IMR-90 (cell line): ENCODE results near the gene PTEN. TPM values are rescaled to one million over a fixed set of nuclear protein-coding genes. Genes with fewer than 3 reads are reported as not detected.

Experiments used
- ATAC-seq: fragments of 200-7000 bp; cut with Tn5 transposase; 2 replicates; pipeline ENCODE4 v1.9.1; 2020; ENCODE audit warnings: low read depth, mild to moderate bottlenecking, moderate library complexity
- BruUV-seq: library from RNA; stranded (reverse); fragments of 400-500 nt; replicated peaks from 2 replicates; lab custom pipeline; 2021; lab: Mats Ljungman, UMichigan
- CTCF ChIA-PET: fragments of 300-600 bp; formaldehyde crosslinking; extraction: SDS; loops from one replicate; lab custom pipeline; 2021; ENCODE audit warnings: antibody characterized with exemption; lab: Yijun Ruan, JAX
- POLR2A ChIA-PET: fragments of 300-600 bp; sonication (Branson Sonifier 250); formaldehyde crosslinking; loops from one replicate; lab custom pipeline; 2022; ENCODE audit warnings: antibody characterized with exemption; ENCODE audit not compliant: unreplicated experiment; lab: Charles Lee
- DNase-seq: peaks from one replicate; pipeline ENCODE4 v3.0.0; 2013
- H2AFZ ChIP-seq: replicated peaks from 2 replicates; pipeline ENCODE3; 2013; ENCODE audit warnings: low read length, mild to moderate bottlenecking; ENCODE audit not compliant: poor library complexity
- H2AK5ac ChIP-seq: 2 replicates; pipeline ENCODE4 v1.6.1; 2013; ENCODE audit warnings: low read depth, low read length, inconsistent platforms
- H2AK9ac ChIP-seq: replicated peaks from 2 replicates; pipeline ENCODE3; 2013; ENCODE audit warnings: mild to moderate bottlenecking, low read depth, low read length, moderate library complexity; ENCODE audit not compliant: poor library complexity
- H2BK120ac ChIP-seq: 2 replicates; pipeline ENCODE4 v1.6.1; 2013; ENCODE audit warnings: low read depth, low read length, inconsistent platforms
- H2BK15ac ChIP-seq: 3 replicates; pipeline ENCODE4 v1.6.1; 2013; ENCODE audit warnings: low read depth, low read length, inconsistent platforms
- H2BK20ac ChIP-seq: 2 replicates; pipeline ENCODE4 v1.6.1; 2013; ENCODE audit warnings: low read depth, mild to moderate bottlenecking, inconsistent platforms, low read length, moderate library complexity
- H2BK5ac ChIP-seq: 2 replicates; pipeline ENCODE4 v1.6.1; 2013; ENCODE audit warnings: mild to moderate bottlenecking, low read depth, low read length, inconsistent platforms; ENCODE audit not compliant: poor library complexity, severe bottlenecking
- H3K14ac ChIP-seq: replicated peaks from 2 replicates; pipeline ENCODE4 v1.6.1; 2013; ENCODE audit warnings: low read depth, low read length, inconsistent platforms
- H3K18ac ChIP-seq: 2 replicates; pipeline ENCODE4 v1.6.1; 2013; ENCODE audit warnings: low read depth, low read length, control low read depth
- H3K23ac ChIP-seq: 2 replicates; pipeline ENCODE4 v1.6.1; 2013; ENCODE audit warnings: low read depth, low read length, inconsistent platforms
- H3K27ac ChIP-seq: 2 replicates; pipeline ENCODE4 v1.5.1; 2013; ENCODE audit warnings: mild to moderate bottlenecking, control low read depth, low read length; ENCODE audit not compliant: insufficient read depth
- H3K27me3 ChIP-seq: 2 replicates; pipeline ENCODE4 v1.6.1; 2013; ENCODE audit warnings: low read length; ENCODE audit not compliant: control insufficient read depth, insufficient read depth
- H3K36me3 ChIP-seq: 2 replicates; pipeline ENCODE4 v1.6.1; 2013; ENCODE audit warnings: low read length, mixed read lengths; ENCODE audit not compliant: control insufficient read depth, insufficient read depth
- H3K4ac ChIP-seq: 2 replicates; pipeline ENCODE4 v1.6.1; 2013; ENCODE audit warnings: low read depth, low read length, inconsistent platforms
- H3K4me1 ChIP-seq: 2 replicates; pipeline ENCODE4 v1.6.1; 2013; ENCODE audit warnings: low read length, mixed read lengths; ENCODE audit not compliant: control insufficient read depth, insufficient read depth
- H3K4me2 ChIP-seq: 2 replicates; pipeline ENCODE4 v1.6.1; 2013; ENCODE audit warnings: low read depth, mild to moderate bottlenecking, control low read depth, low read length, moderate library complexity
- H3K4me3 ChIP-seq: 2 replicates; pipeline ENCODE4 v1.5.1; 2013; ENCODE audit warnings: low read depth, mild to moderate bottlenecking, control low read depth, low read length, moderate library complexity; ENCODE audit not compliant: insufficient read depth
- H3K56ac ChIP-seq: 2 replicates; pipeline ENCODE4 v1.6.1; 2013; ENCODE audit warnings: low read length, inconsistent platforms; ENCODE audit not compliant: insufficient read depth; ENCODE audit errors: extremely low read depth
- H3K79me1 ChIP-seq, 2 experiments: 2 replicates each; pipeline ENCODE4 v1.6.1; 2013; ENCODE audit warnings: low read length in 2 of 2, inconsistent platforms in 1 of 2, low read depth in 1 of 2
- H3K9ac ChIP-seq: 2 replicates; pipeline ENCODE4 v1.6.1; 2013; ENCODE audit warnings: low read depth, low read length, control low read depth
- H3K9me1 ChIP-seq: 2 replicates; pipeline ENCODE4 v1.6.1; 2013; ENCODE audit warnings: low read length, inconsistent platforms; ENCODE audit not compliant: insufficient read depth
- H3K9me3 ChIP-seq: 2 replicates; pipeline ENCODE4 v1.6.1; 2013; ENCODE audit warnings: low read length; ENCODE audit not compliant: control insufficient read depth, insufficient read depth
- H4K20me1 ChIP-seq: 2 replicates; pipeline ENCODE4 v1.6.1; 2013; ENCODE audit warnings: low read length, inconsistent platforms; ENCODE audit not compliant: insufficient read depth
- H4K5ac ChIP-seq: 2 replicates; pipeline ENCODE4 v1.6.1; 2013; ENCODE audit warnings: mild to moderate bottlenecking, low read depth, low read length, control low read depth
- H4K8ac ChIP-seq, 2 experiments: 2 replicates each; pipeline ENCODE4 v1.6.1; 2013; ENCODE audit warnings: low read depth in 2 of 2, low read length in 2 of 2, control low read depth in 1 of 2, inconsistent platforms in 1 of 2
- H4K91ac ChIP-seq: 2 replicates; pipeline ENCODE4 v1.6.1; 2013; ENCODE audit warnings: low read depth, low read length, inconsistent platforms; ENCODE audit not compliant: insufficient read depth
- BHLHE40 ChIP-seq: fragments of 150-350 bp; IDR thresholded peaks from 2 replicates; pipeline ENCODE4 v1.6.1; 2016; ENCODE audit warnings: mild to moderate bottlenecking, low read depth, low read length
- CHD1 ChIP-seq: IDR thresholded peaks from 2 replicates; pipeline ENCODE4 v1.6.1; 2012; ENCODE audit warnings: low read depth, low read length, improper control_type of control experiment
- ELK1 ChIP-seq: fragments of 150-350 bp; IDR thresholded peaks from 2 replicates; pipeline ENCODE4 v1.6.1; 2016; ENCODE audit warnings: low read depth, mild to moderate bottlenecking, low read length, moderate library complexity, borderline replicate concordance
- FOS ChIP-seq: fragments of 150-350 bp; IDR thresholded peaks from 2 replicates; pipeline ENCODE4 v1.6.1; 2016; ENCODE audit warnings: low read depth, low read length
- MAFK ChIP-seq: IDR thresholded peaks from 2 replicates; pipeline ENCODE4 v1.6.1; 2012; ENCODE audit warnings: low read depth, low read length, improper control_type of control experiment
- RAD21 ChIP-seq: IDR thresholded peaks from 2 replicates; pipeline ENCODE4 v1.6.1; 2012; ENCODE audit warnings: low read length, improper control_type of control experiment
- RFX5 ChIP-seq: IDR thresholded peaks from 2 replicates; pipeline ENCODE4 v1.8.0; 2012; ENCODE audit warnings: low read depth, mild to moderate bottlenecking, low read length, moderate library complexity
- SMC3 ChIP-seq: fragments of 150-350 bp; IDR thresholded peaks from 2 replicates; pipeline ENCODE4 v1.6.1; 2016; ENCODE audit warnings: low read depth, mild to moderate bottlenecking, antibody characterized with exemption, low read length, moderate library complexity
- WGBS, 2 experiments: methylation state at CpG; one replicate each; pipeline versions ENCODE4 v1.1.5 to v1.1.7; 2013; ENCODE audit warnings: missing lambda C conversion rate in 2 of 2; ENCODE audit not compliant: insufficient read length in 1 of 2; ENCODE audit errors: extremely low coverage in 2 of 2; 5-methylcytosine and 5-hydroxymethylcytosine counted together
- dilution Hi-C: fragments of 300-500 bp; cut with HindIII; formaldehyde crosslinking; loops from one replicate; pipeline ENCODE4 v1.14.3; 2018; ENCODE audit warnings: low sequenced_read_pairs; ENCODE audit not compliant: unreplicated experiment
- in situ Hi-C: fragments of 300-500 bp; cut with MboI; formaldehyde crosslinking; loops from 3 replicates; pipeline ENCODE4 v1.14.3; 2019; ENCODE audit warnings: low sequenced_read_pairs, inconsistent platforms, mixed read lengths
- intact Hi-C: fragments of 100-400 bp; cut with micrococcal nuclease; formaldehyde crosslinking; loops from 2 replicates; pipeline ENCODE4 v1.10.0; 2022
- microRNA-seq, 2 experiments: library from miRNA; stranded (forward) in 1 of 2; unstranded in 1 of 2; fragments of 10-50 nt in 1 of 2; fragments of <30 nt in 1 of 2; gene quantifications in 1 of 2; microRNA quantifications in 1 of 2; one replicate each; pipeline versions ENCODE3 to v1.1.0; 2013 to 2020; ENCODE audit not compliant: insufficient read depth in 1 of 2, insufficient read length in 1 of 2, unreplicated experiment in 1 of 2
- polyA plus RNA-seq, 3 experiments: library from polyadenylated mRNA; depleted of rRNA; stranded (reverse); fragments of >200 nt; gene quantifications; 2 replicates each; pipeline ENCODE4 v1.2.3, GENCODE V29; 2012; ENCODE audit warnings: low replicate concordance in 1 of 3
- small RNA-seq, 5 experiments: library from RNA; depleted of rRNA; stranded (forward); fragments of <200 nt; gene quantifications; one replicate each; pipeline ENCODE3, GENCODE V24; 2012
- total RNA-seq: library from RNA; depleted of rRNA; stranded (reverse); fragments of >200 nt; gene quantifications from 2 replicates; pipeline ENCODE4 v1.2.3, GENCODE V29; 2012; rRNA removed

PTEN gene
- total and polyA plus RNA-seq, 2 of the 4 experiments (the other 2 are of a cell fraction): 12.0 to 38.9 TPM

- intact Hi-C loops: no loop called here
- no peak overlapping the region for H3K14ac ChIP-seq
- H4K20me1 ChIP-seq: no peaks in the 10 kb centered on the region
- no peak overlapping the region for H2AK5ac ChIP-seq
- no peak overlapping the region for H2BK5ac ChIP-seq
- no peaks in the 10 kb centered on the region for H3K27me3 ChIP-seq
- H2AFZ ChIP-seq: no peak overlapping the region
- H3K36me3 ChIP-seq: no peaks in the 10 kb centered on the region
- no peak overlapping the region for H4K91ac ChIP-seq
- H3K9me1 ChIP-seq: no peaks in the 10 kb centered on the region
- dilution Hi-C loops: no loop called here
- POLR2A ChIA-PET: no interaction called here
- in situ Hi-C loops: no loop called here
- BruUV-seq: no TSS peak
- H3K23ac ChIP-seq: no peak overlapping the region
- no peaks in the 10 kb centered on the region for H3K4me1 ChIP-seq
- no peak overlapping the region for H3K4me3 ChIP-seq
- WGBS, 2 experiments: no CpG with 5 or more reads among the region's 1 CpG
- no peak overlapping the region for H3K4me2 ChIP-seq
- CTCF ChIA-PET: no interaction called here
- no peaks in the 10 kb centered on the region for H3K79me1 ChIP-seq
- no peak overlapping the region for H3K27ac ChIP-seq
- no peak overlapping the region for H2AK9ac ChIP-seq
- H4K5ac ChIP-seq: no peak overlapping the region
- no peak overlapping the region for H3K18ac ChIP-seq
- TF ChIP-seq CHD1 (no peak), RFX5 (no peak), ELK1 (no peak), SMC3 (no peak), RAD21 (no peak), BHLHE40 (no peak), MAFK (no peak), FOS (no peak)
- peak; percentile 63 for DNase-seq
- peak; percentile 97 for ATAC-seq
- H2BK15ac ChIP-seq: no peak overlapping the region
- no peak overlapping the region for H3K56ac ChIP-seq
- H3K4ac ChIP-seq: no peak overlapping the region
- H3K9me3 ChIP-seq: no peaks in the 10 kb centered on the region
- H4K8ac ChIP-seq: no peak overlapping the region
- H2BK120ac ChIP-seq: no peak overlapping the region
- H3K9ac ChIP-seq: no peak overlapping the region
- H2BK20ac ChIP-seq: no peak overlapping the region
Measured at GRCh38 chr10:88019753-88020152, 156.3 kb downstream of the PTEN start.

Small RNA genes within 50 kb of the gene (microRNA-seq; reads per million reads assigned to microRNA genes)
- gene RF00284 (ENCODE audit: insufficient read depth, insufficient read length): not detected
- not detected for gene RN7SL78P (ENCODE audit: insufficient read depth, insufficient read length)

Small RNA genes within 50 kb of the gene (small RNA-seq; reads per million reads assigned to genes)
- gene RF00284 (0 to 0.04 (median 0) reads per million in 5 experiments), gene RN7SL78P (0 reads per million in 5 experiments)

Other genes with a start within 250 kb of the PTEN start
- 55.0 and 58.6 TPM in 2 replicates for gene PAPSS2, start 203.7 kb upstream of the PTEN start, total RNA-seq
- 51.1 and 63.3 TPM in 2 replicates for gene PAPSS2, start 203.7 kb upstream of the PTEN start, polyA plus RNA-seq (2012; rRNA removed)
- gene ATAD1, start 45.4 kb upstream of the PTEN start, total RNA-seq: 21.9 and 41.4 TPM in 2 replicates
- 11.7 and 12.7 TPM in 2 replicates for gene ATAD1, start 45.4 kb upstream of the PTEN start, polyA plus RNA-seq (2012; rRNA removed)
- gene KLLN, start 92 bp upstream of the PTEN start, total RNA-seq: 0.36 and 0.56 TPM in 2 replicates
- 0.26 and 0.36 TPM in 2 replicates for gene KLLN, start 92 bp upstream of the PTEN start, polyA plus RNA-seq (2012; rRNA removed)